Right forelimb (tissue), 1 donor: ENCODE measurements around the gene GDF11.
A peak's percentile ranks its signal among the peaks of the same experiment; 100 is the strongest.

Experiments
- DNase-seq: peaks from one replicate; pipeline ENCODE4 v3.0.0-alpha.2; 2018

GDF11 gene

DNA sequence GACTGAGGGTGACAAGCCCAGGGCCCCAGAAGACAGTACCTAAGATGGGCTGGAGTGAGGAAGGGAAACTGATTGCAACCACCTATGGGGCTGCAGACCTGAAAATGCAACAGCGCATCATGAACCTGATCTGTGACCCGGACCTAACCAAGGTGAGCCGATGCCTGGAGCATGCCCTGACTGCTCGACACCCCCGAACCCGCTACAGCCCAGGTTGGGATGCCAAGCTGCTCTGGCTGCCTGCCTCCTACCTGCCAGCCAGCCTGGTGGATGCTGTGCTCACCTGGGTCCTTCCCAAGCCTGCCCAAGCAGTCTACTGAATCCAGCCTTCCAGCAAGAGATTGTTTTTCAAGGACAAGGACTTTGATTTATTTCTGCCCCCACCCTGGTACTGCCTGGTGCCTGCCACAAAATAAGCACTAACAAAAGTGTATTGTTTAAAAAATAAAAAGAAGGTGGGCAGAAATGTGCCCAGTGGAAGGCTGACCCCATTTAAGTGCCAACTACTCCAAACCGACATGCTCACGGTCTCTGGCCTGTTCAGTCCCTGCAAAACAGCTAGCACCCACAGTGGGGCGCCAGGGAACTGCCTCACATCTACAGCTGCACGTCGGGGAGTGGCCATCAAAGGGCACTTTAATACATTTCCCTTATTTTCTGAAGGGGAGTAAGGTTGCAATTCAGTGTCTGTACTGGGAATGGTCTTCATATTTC lies 18.5 kb upstream of the GDF11 start:
- peak; percentile 64 for DNase-seq

- DNase-seq: no peak
Observed at GRCh38 chr12:55724940-55725309, 18.0 kb upstream of the GDF11 start.

DNA sequence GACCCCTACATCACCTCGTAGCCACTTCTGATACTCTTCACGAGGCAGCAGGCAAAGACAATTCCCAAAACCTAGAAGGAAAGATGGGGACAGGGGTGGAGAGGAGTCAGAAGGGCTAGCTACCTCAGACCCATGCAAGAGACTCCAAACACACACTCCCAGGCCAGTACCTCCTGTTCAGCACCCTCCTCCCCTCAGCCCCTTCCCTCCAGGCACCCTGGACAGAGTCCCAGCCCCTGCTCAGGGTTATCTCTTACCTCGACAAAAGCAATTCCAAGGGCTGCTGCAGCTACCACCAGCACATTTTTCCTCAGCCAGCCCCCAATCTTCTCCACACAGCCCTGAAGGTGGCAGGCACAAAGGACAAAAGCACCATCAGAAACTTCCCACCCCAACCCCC lies 17.4 kb upstream of the GDF11 start:
- DNase-seq: no peak

DNA sequence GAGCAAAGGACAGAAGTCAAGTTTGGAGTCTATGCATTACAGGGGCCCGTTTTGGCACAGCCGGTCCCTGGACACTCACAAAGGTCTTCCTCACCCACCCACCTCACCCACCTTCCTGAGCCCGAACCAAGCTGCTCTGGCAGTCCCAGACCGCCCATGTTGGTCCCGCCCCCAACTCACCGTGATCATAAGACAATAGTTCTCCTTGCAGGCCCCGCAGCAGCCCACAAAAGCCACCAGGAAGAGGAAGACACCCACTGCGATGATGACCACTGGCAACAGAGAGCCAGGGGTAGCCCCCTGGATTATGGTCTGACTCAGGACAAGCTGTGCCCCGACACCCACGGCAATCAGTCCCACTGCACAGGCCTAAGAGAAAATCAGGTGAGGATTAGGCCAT lies 16.0 kb upstream of the GDF11 start:
- DNase-seq: no peak

DNA sequence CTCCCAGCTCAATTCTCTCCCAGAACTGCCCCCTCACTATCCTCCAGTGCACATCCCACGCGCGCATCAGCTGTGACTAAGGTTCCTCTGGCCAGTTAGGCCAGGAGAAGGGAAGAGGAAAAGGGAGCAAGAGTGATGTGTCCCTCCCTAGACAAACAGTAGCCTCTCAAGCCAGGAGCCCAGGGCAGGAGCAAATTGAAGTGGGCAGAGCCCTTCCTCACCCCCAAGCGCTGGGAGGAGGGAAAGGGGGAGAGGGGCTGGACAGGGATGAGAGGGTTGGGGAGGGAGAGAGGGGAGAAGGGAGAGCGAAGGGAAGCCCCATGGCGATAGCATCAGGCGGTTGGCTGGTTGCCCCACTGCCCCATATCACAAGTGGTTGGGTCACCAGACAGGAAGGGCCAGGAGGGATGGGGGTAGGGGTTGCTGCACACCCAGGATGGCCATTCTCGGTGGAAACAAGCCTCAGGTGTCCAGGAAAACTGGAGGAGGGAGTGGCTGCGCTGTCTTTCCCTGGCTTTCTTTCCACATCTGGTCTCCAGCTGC lies 15.2 kb upstream of the GDF11 start:
- DNase-seq: no peak

DNA sequence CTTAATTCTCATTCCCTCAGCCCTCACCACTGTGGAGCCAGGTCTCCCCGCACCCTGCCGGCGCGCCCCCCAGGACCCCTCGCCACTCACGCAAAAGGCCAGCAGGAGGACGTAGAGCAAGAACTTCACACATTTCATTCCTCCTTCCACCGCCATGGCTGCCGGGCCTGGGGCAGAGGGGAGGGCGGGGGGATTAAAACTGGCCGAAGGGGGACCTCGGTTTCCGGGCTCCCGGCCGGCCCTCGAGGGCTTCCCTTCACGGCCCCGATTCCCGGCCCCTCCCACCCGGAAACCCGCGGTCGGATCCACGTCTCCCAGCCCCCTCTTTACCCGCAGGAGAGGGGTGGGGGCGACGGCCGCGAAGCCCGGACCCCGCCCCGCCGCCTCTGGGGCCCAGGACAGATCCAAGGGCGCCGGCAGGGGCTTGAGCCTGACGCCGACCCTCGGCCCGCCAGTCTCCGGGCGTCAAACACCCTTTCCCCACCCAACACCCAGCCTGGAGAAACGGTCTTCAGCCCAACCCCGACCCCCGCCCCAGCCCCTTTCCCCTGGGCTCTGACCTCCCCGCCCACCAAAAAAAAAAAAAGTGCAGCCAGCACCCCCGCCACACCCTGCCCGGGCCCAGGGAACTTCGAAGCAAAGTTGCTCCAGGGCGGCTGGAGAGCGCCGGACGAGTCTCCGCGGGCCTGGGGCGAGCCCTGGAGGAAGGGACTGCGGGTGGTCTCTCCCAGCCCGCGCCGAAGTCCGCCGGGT lies 14.6 kb upstream of the GDF11 start:
- peak; percentile 89 for DNase-seq

GRCh38 chr12:55728939-55729818 lies 13.7 kb upstream of the GDF11 start, which contains the start of gene CD63:
Gene CD63 (minus strand): TSS chr12:55729009. CDS start chr12:55728341, 668 bp downstream.
- peak; percentile 94 for DNase-seq

DNA sequence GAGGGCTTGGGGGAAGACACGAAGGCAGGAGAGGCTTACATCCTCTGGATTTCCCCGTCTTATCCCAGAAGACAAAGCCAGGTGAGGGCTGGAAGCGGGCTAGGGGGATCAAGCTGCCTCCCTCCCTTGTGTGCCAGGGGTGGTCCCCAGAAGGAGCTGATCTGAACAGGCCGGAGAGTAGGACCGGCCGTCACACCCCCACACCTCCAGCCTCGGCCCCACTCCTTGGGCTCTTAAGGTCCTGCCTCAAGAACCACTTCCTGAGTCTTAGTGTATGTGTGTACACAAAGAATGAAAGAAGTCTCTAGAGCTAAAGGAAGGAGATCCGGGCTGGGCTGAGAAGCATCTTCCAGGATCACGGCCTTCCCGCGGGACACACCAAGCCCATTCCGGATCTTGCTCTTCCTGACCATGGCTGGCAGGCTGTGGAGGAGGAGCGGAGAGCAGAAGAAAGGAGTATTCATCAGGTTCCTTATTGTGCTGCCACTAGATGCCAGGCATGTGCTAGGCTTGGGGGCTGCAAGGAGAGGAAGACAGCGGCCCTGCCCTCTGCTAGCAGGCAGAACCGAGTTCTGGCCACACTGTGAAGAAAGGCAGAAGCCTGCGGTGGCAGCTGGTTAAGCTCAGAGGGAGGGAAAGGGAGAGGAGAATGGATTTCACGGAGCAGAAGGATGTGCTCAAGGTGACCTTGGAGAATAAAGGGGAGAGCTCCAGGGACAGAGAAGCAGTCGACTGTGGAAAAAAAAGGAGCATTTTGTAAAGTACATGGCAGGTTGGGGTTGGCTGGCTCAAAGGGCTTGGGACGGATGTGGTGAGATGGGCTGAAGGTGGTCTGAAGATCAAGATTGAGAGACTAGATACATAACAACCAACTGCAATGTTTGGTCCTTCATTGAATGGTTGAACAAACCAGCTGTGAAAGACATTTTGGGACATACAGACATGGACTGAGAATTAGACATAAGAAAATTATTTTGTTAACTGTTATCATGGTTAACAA lies 12.8 kb upstream of the GDF11 start:
- DNase-seq: peak; percentile 81

DNA sequence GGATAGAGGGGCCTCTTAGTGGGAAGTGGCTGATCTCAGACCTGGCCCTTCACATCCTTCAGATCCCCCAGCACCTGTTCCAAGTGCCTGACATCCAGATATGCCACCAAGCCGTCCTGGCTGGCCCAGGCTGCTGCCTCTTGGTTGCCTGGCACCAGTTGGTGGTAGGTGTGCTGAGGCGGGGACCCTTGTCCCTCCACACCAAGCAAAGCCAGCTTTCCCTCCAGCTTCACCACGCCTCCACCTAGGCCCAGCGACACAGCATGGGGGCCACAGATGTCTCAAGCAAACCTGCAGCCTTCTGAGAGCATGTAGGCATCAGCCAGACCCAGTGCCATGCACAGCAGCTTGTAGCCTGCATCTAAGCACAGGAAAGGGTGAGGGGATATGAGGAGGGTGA lies 10.6 kb upstream of the GDF11 start:
- no peak for DNase-seq

DNA sequence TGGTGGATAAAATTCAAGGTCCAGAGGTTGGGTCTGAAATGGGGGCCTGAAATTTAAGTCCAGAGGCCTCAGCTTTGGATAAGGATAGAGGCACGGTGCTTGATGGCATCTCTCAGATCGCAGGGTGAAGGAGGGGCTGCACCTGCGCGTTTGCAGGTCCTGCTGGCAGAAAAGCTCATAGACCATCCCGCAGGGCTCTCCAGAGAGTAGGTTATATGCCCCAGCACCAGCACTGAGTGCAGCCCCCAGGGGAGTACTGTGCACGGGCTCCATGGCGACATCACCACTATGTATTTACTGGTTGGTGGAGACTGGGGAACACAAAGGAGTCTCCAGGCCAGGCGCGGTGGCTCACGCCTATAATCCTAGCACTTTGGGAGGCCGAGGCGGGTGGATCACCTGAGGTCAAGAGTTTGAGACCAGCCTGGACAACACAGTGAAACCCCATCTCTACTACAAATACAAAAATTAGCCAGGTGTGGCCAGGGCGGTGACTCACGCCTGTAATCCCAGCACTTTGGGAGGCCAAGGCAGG lies 9.8 kb upstream of the GDF11 start:
- no peak for DNase-seq

DNA sequence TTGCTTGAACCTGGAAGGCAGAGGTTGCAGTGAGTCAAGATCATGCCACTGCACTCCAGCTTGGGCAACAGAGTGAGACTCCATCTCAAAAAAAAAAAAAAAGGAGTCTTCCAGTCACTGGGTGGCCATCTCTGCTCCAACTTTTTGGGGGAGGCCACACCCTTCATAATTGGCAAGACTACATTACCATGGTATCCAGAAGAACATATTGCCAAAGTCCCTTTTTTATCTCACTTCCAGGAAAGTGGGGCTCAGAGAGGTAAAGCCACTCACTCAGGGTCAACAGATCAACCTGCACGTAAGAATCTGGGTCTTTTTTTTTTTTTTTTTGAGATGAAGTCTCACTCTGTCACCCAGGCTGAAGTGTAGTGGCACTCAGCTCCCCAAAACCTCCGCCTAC lies 9.1 kb upstream of the GDF11 start:
- DNase-seq: no peak

DNA sequence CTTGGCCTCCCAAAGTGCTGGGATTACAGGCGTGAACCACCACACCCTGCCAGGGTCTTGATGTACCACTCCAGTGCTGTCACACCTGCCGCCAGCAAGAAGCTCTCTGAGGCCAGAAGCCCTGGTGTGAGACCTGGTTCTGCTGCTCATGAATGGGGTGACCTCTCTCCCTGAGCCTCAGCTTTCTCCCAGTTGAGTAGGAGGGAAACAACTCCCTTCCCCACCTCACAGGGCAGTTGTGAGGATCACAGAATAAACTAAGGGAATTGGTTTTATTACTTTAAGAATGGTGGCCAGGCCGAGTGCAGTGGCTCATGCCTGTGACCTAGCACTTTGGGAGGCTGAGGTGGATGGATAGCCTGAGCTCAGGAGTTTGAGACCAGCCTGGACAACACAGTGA lies 8.3 kb upstream of the GDF11 start:
- DNase-seq: no peak

GRCh38 chr12:55736076-55736475 lies 6.8 kb upstream of the GDF11 start:
- no peak for DNase-seq

DNA sequence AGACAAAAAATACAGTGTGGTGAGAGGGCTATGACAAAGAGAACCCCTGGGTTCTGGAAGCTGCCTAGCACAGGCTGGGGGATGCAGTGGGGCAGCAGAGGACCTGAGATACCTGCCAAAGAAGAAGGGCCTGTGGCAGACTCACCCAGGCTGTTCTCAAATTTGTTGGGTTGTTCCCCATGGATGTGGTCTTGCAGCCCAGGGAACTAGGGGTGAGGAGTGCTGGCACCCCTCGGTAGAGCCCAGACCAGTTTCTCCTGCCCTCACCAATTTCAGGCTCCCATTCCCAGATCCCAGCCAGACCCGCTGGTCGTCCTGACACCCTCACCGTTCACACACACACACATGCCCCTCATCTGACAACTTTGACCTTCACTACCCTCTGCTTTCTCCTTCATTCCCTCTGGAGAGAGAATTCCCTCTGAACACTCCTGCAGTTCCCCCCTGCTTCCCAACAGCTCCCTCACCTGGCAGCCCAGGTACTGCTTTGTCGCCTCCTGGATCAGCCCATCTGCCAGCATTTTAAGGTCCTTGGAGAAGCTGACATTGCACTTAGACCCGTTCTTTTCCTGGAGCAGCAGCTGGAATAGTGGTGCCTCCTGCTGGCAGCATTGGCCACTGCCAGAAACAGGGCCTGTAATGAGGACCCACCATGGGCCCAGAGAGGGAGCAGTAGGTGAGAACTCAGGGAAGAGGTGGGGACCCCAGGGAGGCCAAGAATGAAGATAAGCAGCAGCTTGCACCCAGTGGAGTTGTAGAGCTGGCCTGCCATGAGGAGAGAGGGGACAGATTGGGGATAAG lies 5.9 kb upstream of the GDF11 start:
- DNase-seq: peak; percentile 70

DNA sequence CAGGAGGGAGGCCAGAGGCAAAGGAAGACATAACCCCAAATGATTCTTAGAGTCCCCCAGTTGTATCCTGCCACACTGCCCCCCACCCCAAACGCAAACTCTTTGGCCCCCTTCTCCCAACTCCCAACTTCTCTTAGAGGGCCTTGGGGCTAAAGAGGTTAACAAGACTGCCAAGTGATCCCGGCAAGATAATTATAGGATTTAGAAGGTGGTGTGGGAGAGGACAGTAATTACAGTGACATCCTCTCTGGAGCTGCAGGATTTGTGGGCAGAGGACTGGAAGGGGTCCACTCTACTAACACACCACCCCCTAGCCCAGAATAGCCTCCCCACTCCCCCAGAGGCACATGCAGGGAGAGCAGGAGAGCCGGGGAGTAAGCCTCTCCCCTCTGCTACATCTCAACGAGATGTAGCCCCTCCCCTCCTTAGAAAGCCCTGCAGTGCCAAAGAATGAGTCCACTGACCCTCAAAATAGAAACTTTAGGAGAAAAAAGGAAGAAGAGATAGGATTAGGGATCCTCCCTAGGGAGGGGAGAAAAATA lies 5.3 kb upstream of the GDF11 start:
- DNase-seq: peak; percentile 62

DNA sequence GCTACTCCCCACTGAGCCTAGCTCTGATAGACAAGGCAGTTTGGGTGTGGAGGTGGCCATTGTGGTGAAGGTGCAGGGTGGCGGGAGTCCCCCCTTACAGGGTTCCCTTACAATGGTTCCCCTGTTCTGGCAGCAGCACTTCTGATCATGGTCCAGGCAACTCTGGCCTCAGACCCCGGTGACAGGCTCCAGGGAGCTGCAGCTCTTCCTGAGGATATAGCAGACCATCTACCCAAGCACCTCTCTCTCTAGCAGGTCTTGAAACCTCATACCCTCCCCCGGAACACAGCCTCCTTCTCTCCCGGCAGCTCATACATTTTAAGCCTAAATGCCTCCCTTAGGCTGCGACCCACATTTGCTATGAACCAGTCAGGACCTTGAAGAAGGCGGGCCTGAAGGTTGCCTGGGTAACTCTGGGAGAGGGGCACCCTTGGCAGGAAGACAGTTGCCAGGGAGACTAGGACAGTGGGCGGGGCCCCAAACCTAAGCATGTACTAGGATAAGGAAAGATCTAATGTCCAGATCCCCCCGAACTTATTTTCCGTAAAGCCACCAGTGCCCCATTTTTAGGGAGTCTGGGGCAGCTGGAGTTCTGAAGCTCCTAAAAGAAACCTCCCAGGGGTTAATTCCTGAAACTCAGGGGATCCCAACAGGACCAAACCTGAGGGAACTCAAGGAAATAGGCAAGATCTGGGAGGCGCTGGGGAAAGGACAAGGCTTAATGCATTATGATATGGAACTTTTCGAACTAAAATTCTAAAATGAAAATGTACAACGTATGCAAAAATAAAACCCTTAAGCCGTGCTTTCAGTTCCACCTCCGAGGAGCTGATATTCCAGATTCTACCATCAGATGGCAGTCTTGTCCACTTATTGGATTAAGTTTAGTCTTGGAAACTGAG lies 4.5 kb upstream of the GDF11 start:
- peak; percentile 91 for DNase-seq

DNA sequence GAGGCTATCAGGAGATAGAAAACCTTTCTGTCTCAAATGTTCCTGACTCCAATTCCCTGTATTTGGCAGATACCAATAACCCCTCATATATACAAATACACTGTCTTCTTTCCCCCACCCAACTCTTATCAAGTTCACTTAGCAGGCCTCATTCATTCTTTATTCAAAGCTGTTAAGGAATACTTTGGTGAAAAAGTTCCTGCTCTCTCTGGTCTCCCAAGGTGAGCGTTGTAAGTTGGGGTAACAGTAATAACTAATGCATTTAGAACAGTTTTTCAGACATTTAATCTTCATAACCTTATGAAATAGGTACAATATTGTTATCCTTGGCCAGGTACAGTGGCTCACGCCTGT lies 3.9 kb upstream of the GDF11 start:
- no peak for DNase-seq

- DNase-seq: no peak
Observed at GRCh38 chr12:55741931-55742680, 816 bp upstream of the GDF11 start.
